MM.1S (cell line): ENCODE data around the gene SP140L.
"Not testable (repeated sequence)": the region's sequence is repeated elsewhere in the genome, so short reads cannot be mapped to it uniquely, and the experiment has no call there.

Experiments used
- DNase-seq: peaks from one replicate; pipeline ENCODE4 v3.0.0-alpha.2; 2015
- H2AFZ ChIP-seq: fragments of 300-600 bp; sonication (generic); 2 replicates; pipeline ENCODE4 v1.6.0; 2016; ENCODE audit warnings: antibody characterized with exemption, low read length
- H3F3A ChIP-seq: fragments of 300-600 bp; sonication (generic); 2 replicates; pipeline ENCODE4 v1.6.1; 2016; ENCODE audit warnings: mild to moderate bottlenecking, antibody characterized with exemption, low read length, moderate library complexity, mixed read lengths; ENCODE audit not compliant: insufficient read depth
- H3K27ac ChIP-seq: fragments of 300-600 bp; sonication (generic); 2 replicates; pipeline ENCODE4 v1.5.1; 2016; ENCODE audit warnings: mild to moderate bottlenecking, low read length
- H3K27me3 ChIP-seq: fragments of 300-600 bp; sonication (generic); replicated peaks from 2 replicates; pipeline ENCODE4 v1.6.0; 2016; ENCODE audit warnings: low read length; ENCODE audit not compliant: insufficient read depth
- H3K36me3 ChIP-seq: fragments of 300-600 bp; sonication (generic); replicated peaks from 2 replicates; pipeline ENCODE4 v1.6.1; 2016; ENCODE audit warnings: mild to moderate bottlenecking, low read length, mixed read lengths; ENCODE audit not compliant: insufficient read depth
- H3K4me1 ChIP-seq: fragments of 300-600 bp; sonication (generic); 2 replicates; pipeline ENCODE4 v1.6.1; 2016; ENCODE audit warnings: low read length, mixed read lengths
- H3K4me2 ChIP-seq: fragments of 300-600 bp; sonication (generic); 2 replicates; pipeline ENCODE4 v1.6.0; 2016; ENCODE audit warnings: low read depth, low read length
- H3K4me3 ChIP-seq: fragments of 300-600 bp; sonication (generic); 2 replicates; pipeline ENCODE4 v1.5.1; 2016; ENCODE audit warnings: low read length, mixed read lengths
- H3K79me2 ChIP-seq: fragments of 300-600 bp; sonication (generic); 2 replicates; pipeline ENCODE4 v1.6.1; 2016; ENCODE audit warnings: mixed run types, low read length, mixed read lengths
- H3K9ac ChIP-seq: fragments of 300-600 bp; sonication (generic); 2 replicates; pipeline ENCODE4 v1.6.1; 2016; ENCODE audit warnings: low read length, mixed read lengths
- H3K9me2 ChIP-seq: fragments of 300-600 bp; sonication (generic); replicated peaks from 2 replicates; pipeline ENCODE4 v1.6.1; 2016; ENCODE audit warnings: mild to moderate bottlenecking, low read length, mixed read lengths; ENCODE audit not compliant: insufficient read depth
- H3K9me3 ChIP-seq: fragments of 300-600 bp; sonication (generic); replicated peaks from 2 replicates; pipeline ENCODE4 v1.6.1; 2016; ENCODE audit warnings: mild to moderate bottlenecking, low read length, mixed read lengths; ENCODE audit not compliant: insufficient read depth
- H4K20me1 ChIP-seq: fragments of 300-600 bp; sonication (generic); 2 replicates; pipeline ENCODE4 v1.6.1; 2016; ENCODE audit warnings: mild to moderate bottlenecking, low read length, moderate library complexity, mixed read lengths; ENCODE audit not compliant: insufficient read depth
- CTCF ChIP-seq: fragments of 300-600 bp; sonication (generic); IDR thresholded peaks from 2 replicates; pipeline ENCODE4 v1.5.1; 2016; ENCODE audit warnings: antibody characterized with exemption, low read length, mixed read lengths
- EZH2 ChIP-seq: fragments of 300-600 bp; sonication (generic); optimal IDR thresholded peaks from 2 replicates; pipeline ENCODE3; 2017; ENCODE audit warnings: low read depth, mild to moderate bottlenecking, antibody characterized with exemption, low read length, mixed read lengths
- EZH2phosphoT487 ChIP-seq: fragments of 300-600 bp; sonication (generic); IDR thresholded peaks from 2 replicates; pipeline ENCODE4 v1.6.1; 2018; ENCODE audit warnings: antibody characterized with exemption, low read length

The SP140L gene

GRCh38 chr2:230335461-230335863 lies 8.5 kb downstream of the SP140L start:
- Histone ChIP-seq H3K9ac (no peak overlapping the region), H3K36me3 (no peaks in the 10 kb centered on the region; the same call in none of the 2 replicates), H3K4me2 (no peak overlapping the region), H3K4me1 (no peaks in the 10 kb centered on the region), H3K27me3 (no peaks in the 10 kb centered on the region), H3K27ac (no peak overlapping the region), H4K20me1 (no peaks in the 10 kb centered on the region), H3K4me3 (no peak overlapping the region), H3K9me3 (no peaks in the 10 kb centered on the region), H3K79me2 (peaks cover 40% of the 10 kb centered on the region), H3F3A (no peaks in the 10 kb centered on the region), H3K9me2 (no peaks in the 10 kb centered on the region), H2AFZ (no peak overlapping the region)
- DNase-seq = no peak
- TF ChIP-seq EZH2phosphoT487 = no peak
- no peak for TF ChIP-seq CTCF
- TF ChIP-seq EZH2 = no peak

GRCh38 chr2:230335864-230336506 lies 9.0 kb downstream of the SP140L start:
- Histone ChIP-seq H3K79me2 (peaks cover 36% of the 10 kb centered on the region), H3K9me3 (no peaks in the 10 kb centered on the region), H3K4me1 (no peaks in the 10 kb centered on the region), H3K9me2 (no peaks in the 10 kb centered on the region), H3K27me3 (no peaks in the 10 kb centered on the region), H3K4me3 (no peak overlapping the region), H3K4me2 (no peak overlapping the region), H3K27ac (no peak overlapping the region), H3K36me3 (no peaks in the 10 kb centered on the region; the same call in none of the 2 replicates), H3F3A (no peaks in the 10 kb centered on the region), H3K9ac (no peak overlapping the region), H4K20me1 (no peaks in the 10 kb centered on the region), H2AFZ (no peak overlapping the region)
- TF ChIP-seq EZH2phosphoT487 = no peak
- TF ChIP-seq CTCF = no peak
- TF ChIP-seq EZH2 = no peak
- DNase-seq = no peak

GRCh38 chr2:230341936-230342528 lies 15.0 kb downstream of the SP140L start:
- not testable (repeated sequence) for H3K4me3 ChIP-seq, H3K27ac ChIP-seq, DNase-seq, H3K36me3 ChIP-seq, H3F3A ChIP-seq, H2AFZ ChIP-seq, H3K79me2 ChIP-seq, H3K4me2 ChIP-seq, H3K9me2 ChIP-seq, H3K9ac ChIP-seq, H3K4me1 ChIP-seq, H3K9me3 ChIP-seq, H4K20me1 ChIP-seq, H3K27me3 ChIP-seq

- H3K4me3 ChIP-seq, H4K20me1 ChIP-seq, H3K9ac ChIP-seq, H3K27me3 ChIP-seq, DNase-seq, H3K36me3 ChIP-seq, H3K9me3 ChIP-seq, H3K27ac ChIP-seq, H3F3A ChIP-seq, H3K9me2 ChIP-seq, H3K4me2 ChIP-seq, H2AFZ ChIP-seq: not testable (repeated sequence)
- peaks cover 12% of the 10 kb centered on the region for H3K79me2 ChIP-seq
- peaks cover 12% of the 10 kb centered on the region for H3K4me1 ChIP-seq
Measured at GRCh38 chr2:230343041-230343624, 16.1 kb downstream of the SP140L start.
